Measurements from ENCODE around the gene CRACR2A. TPM values are rescaled to one million over a fixed set of nuclear protein-coding genes. Genes with fewer than 3 reads are reported as not detected.

The CRACR2A gene
- total and polyA plus RNA-seq, 9 of the 15 experiments (the other 6 are each of a cell fraction or from before 2014, with no cell fraction given) = 2.1 to 15.1 (median 10.4) TPM

DNA sequence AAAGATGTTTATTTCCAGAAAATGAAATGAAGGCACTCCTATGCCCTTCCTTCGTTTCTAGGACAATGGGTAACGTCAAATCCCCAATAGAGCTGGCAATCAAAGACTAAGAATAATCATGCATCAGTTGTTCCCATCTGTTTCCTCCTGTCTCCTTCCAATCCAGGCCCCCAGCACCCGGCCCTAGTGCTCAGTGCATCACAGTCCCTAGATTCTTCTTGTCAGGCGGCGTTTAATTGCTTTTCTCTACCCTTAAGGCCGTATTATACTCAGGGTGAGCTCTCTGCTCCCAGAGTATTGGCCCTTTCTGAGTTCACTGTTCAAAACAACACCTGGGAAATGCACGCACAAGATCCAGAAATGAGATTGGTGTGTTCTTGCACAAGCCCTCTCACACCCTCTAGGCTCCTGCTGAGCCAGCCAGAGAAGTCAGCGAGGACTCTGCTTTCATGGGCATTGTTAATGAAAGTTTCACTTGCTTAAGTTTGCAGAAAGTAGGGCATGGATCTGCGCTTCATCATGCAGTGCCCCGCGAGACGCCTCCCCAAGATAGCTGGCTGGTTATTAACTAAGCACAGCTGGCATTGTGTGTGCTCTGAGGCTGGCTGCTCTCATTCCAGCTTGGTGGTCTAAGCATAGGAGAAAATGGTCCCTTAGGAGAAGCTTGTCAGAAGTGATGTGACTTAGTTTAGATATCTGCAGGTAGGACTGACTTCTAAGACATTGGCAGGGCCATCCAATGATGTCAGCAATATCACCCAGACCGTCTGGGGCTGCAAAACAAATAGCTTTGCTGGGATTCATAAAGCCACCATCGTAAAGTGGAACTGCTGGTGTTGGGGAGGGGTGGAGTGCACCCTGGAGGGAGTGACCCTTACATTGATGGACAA, 28.7 kb downstream of the CRACR2A start:
- 86% methylated on average over 14 of the region's 14 CpGs for WGBS (ENCODE audit: insufficient coverage, low coverage, missing lambda C conversion rate)
- no peaks in the 10 kb centered on the region for H3K9me1 ChIP-seq (ENCODE audit: control insufficient read depth, insufficient read depth, low read length)
- H2AFZ ChIP-seq (ENCODE audit: low read depth, low read length) = no peak overlapping the region
- FAIRE-seq = no peak
- no peaks in the 10 kb centered on the region for H3K79me2 ChIP-seq (ENCODE audit: control insufficient read depth, insufficient read depth, low read length)
- intact Hi-C loops (cut with micrococcal nuclease) (no loop called here), in situ Hi-C loops (cut with MboI) (no loop called here)
- ChIA-PET POLR2A (no interaction called here), CTCF (ENCODE audit: low intra/inter-chr PET ratio) (no interaction called here)
- no peak overlapping the region for H3K27ac ChIP-seq (ENCODE audit: extremely low read depth, low read depth, low read length)
- ATAC-seq = no peak
- H3K4me1 ChIP-seq (replicated peaks in 1 of 2; ENCODE audit: control insufficient read depth in 2 of 2, insufficient read depth in 2 of 2, low read length in 2 of 2) = peaks cover 0 to 4% of the 10 kb centered on the region in 2 experiments; a peak in 2 of 5 replicates
- BruUV-seq (replicated peaks) = no TSS peak
- H3K4me3 ChIP-seq = no peak overlapping the region
- no peaks in the 10 kb centered on the region for H3K27me3 ChIP-seq (ENCODE audit: control insufficient read depth in 2 of 2, insufficient read depth in 2 of 2, low read length in 2 of 2)
- no peak overlapping the region for H3K4me2 ChIP-seq (ENCODE audit: insufficient read depth, low read length)
- H3K36me3 ChIP-seq (ENCODE audit: control insufficient read depth, insufficient read depth, low read length) = 0 out of 3 replicates have a peak, but pooled peaks cover 4% of the 10 kb centered on the region
- H4K20me1 ChIP-seq (replicated peaks; ENCODE audit: control insufficient read depth, insufficient read depth, low read length) = no peaks in the 10 kb centered on the region
- no peaks in the 10 kb centered on the region for H3K9me3 ChIP-seq (replicated peaks; ENCODE audit: control insufficient read depth, insufficient read depth, low read depth, low read length)
- no peak overlapping the region for H3K9ac ChIP-seq (ENCODE audit: insufficient read depth in 1 of 2, low read depth in 2 of 2, low read length in 2 of 2)
- DNase-seq (ENCODE audit: extremely low read depth in 1 of 4, low spot score in 3 of 4) = no peak
- TF ChIP-seq, protein P1, sequence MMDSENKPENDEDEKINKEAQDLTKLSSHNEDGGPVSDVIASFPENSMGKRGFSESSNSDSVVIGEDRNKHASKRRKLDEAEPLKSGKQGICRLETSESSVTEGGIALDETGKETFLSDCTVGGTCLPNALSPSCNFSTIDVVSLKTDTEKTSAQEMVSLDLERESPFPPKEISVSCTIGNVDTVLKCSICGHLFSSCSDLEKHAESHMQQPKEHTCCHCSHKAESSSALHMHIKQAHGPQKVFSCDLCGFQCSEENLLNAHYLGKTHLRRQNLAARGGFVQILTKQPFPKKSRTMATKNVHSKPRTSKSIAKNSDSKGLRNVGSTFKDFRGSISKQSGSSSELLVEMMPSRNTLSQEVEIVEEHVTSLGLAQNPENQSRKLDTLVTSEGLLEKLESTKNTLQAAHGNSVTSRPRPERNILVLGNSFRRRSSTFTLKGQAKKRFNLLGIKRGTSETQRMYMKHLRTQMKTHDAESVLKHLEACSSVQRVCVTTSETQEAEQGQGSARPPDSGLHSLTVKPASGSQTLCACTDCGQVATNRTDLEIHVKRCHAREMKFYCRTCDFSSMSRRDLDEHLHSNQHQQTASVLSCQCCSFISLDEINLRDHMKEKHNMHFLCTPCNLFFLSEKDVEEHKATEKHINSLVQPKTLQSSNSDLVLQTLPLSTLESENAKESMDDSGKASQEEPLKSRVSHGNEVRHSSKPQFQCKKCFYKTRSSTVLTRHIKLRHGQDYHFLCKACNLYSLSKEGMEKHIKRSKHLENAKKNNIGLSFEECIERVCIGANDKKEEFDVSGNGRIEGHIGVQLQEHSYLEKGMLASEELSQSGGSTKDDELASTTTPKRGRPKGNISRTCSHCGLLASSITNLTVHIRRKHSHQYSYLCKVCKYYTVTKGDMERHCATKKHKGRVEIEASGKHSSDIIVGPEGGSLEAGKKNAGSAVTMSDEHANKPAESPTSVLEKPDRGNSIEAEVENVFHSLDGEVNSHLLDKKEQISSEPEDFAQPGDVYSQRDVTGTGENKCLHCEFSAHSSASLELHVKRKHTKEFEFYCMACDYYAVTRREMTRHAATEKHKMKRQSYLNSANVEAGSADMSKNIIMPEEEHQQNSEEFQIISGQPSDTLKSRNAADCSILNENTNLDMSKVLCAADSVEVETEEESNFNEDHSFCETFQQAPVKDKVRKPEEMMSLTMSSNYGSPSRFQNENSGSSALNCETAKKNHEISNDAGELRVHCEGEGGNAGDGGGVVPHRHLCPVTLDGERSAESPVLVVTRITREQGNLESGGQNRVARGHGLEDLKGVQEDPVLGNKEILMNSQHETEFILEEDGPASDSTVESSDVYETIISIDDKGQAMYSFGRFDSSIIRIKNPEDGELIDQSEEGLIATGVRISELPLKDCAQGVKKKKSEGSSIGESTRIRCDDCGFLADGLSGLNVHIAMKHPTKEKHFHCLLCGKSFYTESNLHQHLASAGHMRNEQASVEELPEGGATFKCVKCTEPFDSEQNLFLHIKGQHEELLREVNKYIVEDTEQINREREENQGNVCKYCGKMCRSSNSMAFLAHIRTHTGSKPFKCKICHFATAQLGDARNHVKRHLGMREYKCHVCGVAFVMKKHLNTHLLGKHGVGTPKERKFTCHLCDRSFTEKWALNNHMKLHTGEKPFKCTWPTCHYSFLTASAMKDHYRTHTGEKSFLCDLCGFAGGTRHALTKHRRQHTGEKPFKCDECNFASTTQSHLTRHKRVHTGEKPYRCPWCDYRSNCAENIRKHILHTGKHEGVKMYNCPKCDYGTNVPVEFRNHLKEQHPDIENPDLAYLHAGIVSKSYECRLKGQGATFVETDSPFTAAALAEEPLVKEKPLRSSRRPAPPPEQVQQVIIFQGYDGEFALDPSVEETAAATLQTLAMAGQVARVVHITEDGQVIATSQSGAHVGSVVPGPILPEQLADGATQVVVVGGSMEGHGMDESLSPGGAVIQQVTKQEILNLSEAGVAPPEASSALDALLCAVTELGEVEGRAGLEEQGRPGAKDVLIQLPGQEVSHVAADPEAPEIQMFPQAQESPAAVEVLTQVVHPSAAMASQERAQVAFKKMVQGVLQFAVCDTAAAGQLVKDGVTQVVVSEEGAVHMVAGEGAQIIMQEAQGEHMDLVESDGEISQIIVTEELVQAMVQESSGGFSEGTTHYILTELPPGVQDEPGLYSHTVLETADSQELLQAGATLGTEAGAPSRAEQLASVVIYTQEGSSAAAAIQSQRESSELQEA (IDR thresholded peaks at IDR 0.05; ENCODE audit: low read depth) = no peak
- TF ChIP-seq BRF1 (IDR thresholded peaks at IDR 0.05; ENCODE audit: borderline replicate concordance, extremely low read depth, insufficient read length) (no peak), ELF4 (CRISPR knock-in tag; IDR thresholded peaks at IDR 0.05) (no peak), CUX1 (CRISPR knock-in tag; IDR thresholded peaks at IDR 0.05) (no peak), NFATC3 (IDR thresholded peaks at IDR 0.05) (no peak)
- TF ChIP-seq, protein P2, sequence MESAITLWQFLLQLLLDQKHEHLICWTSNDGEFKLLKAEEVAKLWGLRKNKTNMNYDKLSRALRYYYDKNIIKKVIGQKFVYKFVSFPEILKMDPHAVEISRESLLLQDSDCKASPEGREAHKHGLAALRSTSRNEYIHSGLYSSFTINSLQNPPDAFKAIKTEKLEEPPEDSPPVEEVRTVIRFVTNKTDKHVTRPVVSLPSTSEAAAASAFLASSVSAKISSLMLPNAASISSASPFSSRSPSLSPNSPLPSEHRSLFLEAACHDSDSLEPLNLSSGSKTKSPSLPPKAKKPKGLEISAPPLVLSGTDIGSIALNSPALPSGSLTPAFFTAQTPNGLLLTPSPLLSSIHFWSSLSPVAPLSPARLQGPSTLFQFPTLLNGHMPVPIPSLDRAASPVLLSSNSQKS (CRISPR knock-in tag; IDR thresholded peaks at IDR 0.05) = no peak

All from K562 (cell line).